ENCODE results near the gene CEP164. TPM values are rescaled to one million over a fixed set of nuclear protein-coding genes. Genes with fewer than 3 reads are reported as not detected.

CEP164 gene
- total and polyA plus RNA-seq, 9 of the 15 experiments (the other 6 are each of a cell fraction or from before 2014, with no cell fraction given): 2.1 to 16.5 (median 10.4) TPM

GRCh38 chr11:117426297-117426685, 98.6 kb downstream of the CEP164 start (continued):
- no peak for TF ChIP-seq TEAD1 (CRISPR knock-in tag; IDR thresholded peaks at IDR 0.05)
- no peak for TF ChIP-seq FOXA3 (CRISPR knock-in tag; conservative IDR thresholded peaks at IDR 0.05 in 1 of 2, IDR thresholded peaks at IDR 0.05 in 1 of 2)
- no peak for TF ChIP-seq ETV6 (IDR thresholded peaks at IDR 0.05; ENCODE audit: borderline replicate concordance in 1 of 2, low read depth in 2 of 2, low read length in 1 of 2)
- TF ChIP-seq ETV6 (CRISPR knock-in tag; IDR thresholded peaks at IDR 0.05; ENCODE audit: borderline replicate concordance): no peak
- no peak for TF ChIP-seq CBFA2T2 (conservative IDR thresholded peaks at IDR 0.05)
- no peak for TF ChIP-seq CREBBP (IDR thresholded peaks at IDR 0.05; ENCODE audit: low read depth, low read length)
- TF ChIP-seq NFXL1 (CRISPR knock-in tag; IDR thresholded peaks at IDR 0.05): no peak
- no peak for TF ChIP-seq U2AF2 (optimal IDR thresholded peaks at IDR 0.05; ENCODE audit: low read depth, low read length)
- peak; percentile 64 to 85 for TF ChIP-seq RAD21 (CRISPR knock-in tag; conservative IDR thresholded peaks at IDR 0.05 in 1 of 2, IDR thresholded peaks at IDR 0.05 in 1 of 2)
- no peak for TF ChIP-seq POLR2G (IDR thresholded peaks at IDR 0.05; ENCODE audit: low read depth, low read length)
- TF ChIP-seq TEAD2 (tag; IDR thresholded peaks at IDR 0.05): no peak
- TF ChIP-seq STAG1 (CRISPR knock-in tag; IDR thresholded peaks at IDR 0.05; ENCODE audit: borderline replicate concordance): peak; percentile 46; the same call in 1 of the 2 replicates
- 0 out of 2 replicates have a peak, but pooled peaks have one; percentile 49 for TF ChIP-seq EZH2 (IDR thresholded peaks at IDR 0.05; ENCODE audit: borderline replicate concordance, low read depth, low read length)
- TF ChIP-seq ETV5 (CRISPR knock-in tag; IDR thresholded peaks at IDR 0.05; ENCODE audit: low read depth): no peak
